AG04449 (cell line): Measurements from ENCODE around the gene PARD3B.

ENCODE experiments used
- CTCF ChIA-PET: fragments of 350-600 bp; formaldehyde crosslinking; extraction: SDS; loops from one replicate; lab custom pipeline; 2021; ENCODE audit warnings: antibody characterized with exemption; lab: Yijun Ruan, JAX
- POLR2A ChIA-PET: fragments of 400-600, 350-600 bp; formaldehyde crosslinking; extraction: SDS; loops from one replicate; lab custom pipeline; 2020; ENCODE audit warnings: antibody characterized with exemption, inconsistent platforms; lab: Yijun Ruan, JAX
- DNase-seq: peaks from one replicate; pipeline ENCODE4 v3.0.0-alpha.2; 2010; ENCODE audit warnings: low read depth, low spot score
- H3K4me3 ChIP-seq: 2 replicates; pipeline ENCODE4 v1.5.1; 2011; ENCODE audit warnings: low read depth, mild to moderate bottlenecking, control low read depth, low read length
- CTCF ChIP-seq: IDR thresholded peaks from one replicate; pipeline ENCODE4 v1.5.1; 2011; ENCODE audit warnings: mild to moderate bottlenecking, moderate library complexity, low read length, control low read depth, inconsistent platforms; ENCODE audit not compliant: insufficient read depth; ENCODE audit errors: missing control alignments

PARD3B gene

DNA sequence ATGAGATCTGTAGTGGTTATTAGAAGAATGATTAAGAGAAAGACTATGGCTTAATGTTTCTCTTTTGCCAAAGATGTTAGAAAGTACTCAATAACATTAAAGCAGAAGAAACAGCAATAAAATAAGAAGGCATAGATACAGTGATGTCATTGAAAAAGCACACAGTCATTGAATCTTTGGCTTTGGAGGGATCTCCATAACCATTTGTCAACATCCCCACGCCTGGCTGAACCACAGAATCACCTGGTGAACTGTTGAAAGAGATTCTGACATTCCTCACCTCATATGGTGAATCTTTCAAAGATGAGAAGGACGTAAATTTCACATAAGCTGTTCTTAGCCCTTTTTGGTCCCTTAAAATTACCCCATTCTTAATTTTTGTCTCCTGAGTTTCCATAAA, 812.5 kb downstream of the PARD3B start:
- ChIA-PET CTCF (no interaction called here), POLR2A (no interaction called here)
- no peak for DNase-seq
- no peak for TF ChIP-seq CTCF
- no peak overlapping the region for H3K4me3 ChIP-seq

GRCh38 chr2:205358351-205358815, 813.1 kb downstream of the PARD3B start:
- TF ChIP-seq CTCF = no peak
- no peak overlapping the region for H3K4me3 ChIP-seq
- DNase-seq = no peak
- POLR2A ChIA-PET = interaction anchor here (0.5 kb wide), 1 partner anchor 37 kb away, joined by 3 read pairs; no protein-coding TSS in a partner anchor
- CTCF ChIA-PET = interaction anchor here (1.6 kb wide), 1 partner anchor 332 kb away, joined by 3 read pairs; no protein-coding TSS in a partner anchor

DNA sequence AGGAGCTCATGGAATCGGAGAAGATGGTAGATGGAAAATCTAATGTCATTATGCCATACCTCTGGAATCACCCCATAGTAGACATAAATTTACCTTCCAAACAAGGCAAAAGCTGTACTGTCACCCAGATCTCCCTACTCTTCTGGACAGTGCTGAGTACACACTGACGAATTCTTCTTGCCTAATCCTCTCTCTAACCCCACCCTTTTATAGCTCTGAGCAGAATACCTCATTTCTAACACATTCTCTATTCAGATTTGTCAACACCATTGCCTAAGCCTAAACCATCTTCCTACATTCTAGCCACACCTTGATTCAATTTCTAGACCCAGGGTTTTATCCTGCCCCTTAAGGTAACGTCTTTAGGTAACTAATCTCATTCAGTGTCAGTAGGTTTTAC, 816.0 kb downstream of the PARD3B start:
- H3K4me3 ChIP-seq = no peak overlapping the region
- ChIA-PET POLR2A (no interaction called here), CTCF (interaction anchor here (1.3 to 2.6 kb wide), 2 partner anchors 315 to 318 kb away, joined by 6 to 8 read pairs; no protein-coding TSS in a partner anchor)
- no peak for DNase-seq
- no peak for TF ChIP-seq CTCF

- ChIA-PET CTCF (interaction anchor here (1.3 to 2.6 kb wide), 2 partner anchors 314 to 317 kb away, joined by 6 to 8 read pairs; no protein-coding TSS in a partner anchor), POLR2A (no interaction called here)
- TF ChIP-seq CTCF = no peak
- no peak for DNase-seq
- no peak overlapping the region for H3K4me3 ChIP-seq
Observed at GRCh38 chr2:205361970-205362369, 816.7 kb downstream of the PARD3B start.

DNA sequence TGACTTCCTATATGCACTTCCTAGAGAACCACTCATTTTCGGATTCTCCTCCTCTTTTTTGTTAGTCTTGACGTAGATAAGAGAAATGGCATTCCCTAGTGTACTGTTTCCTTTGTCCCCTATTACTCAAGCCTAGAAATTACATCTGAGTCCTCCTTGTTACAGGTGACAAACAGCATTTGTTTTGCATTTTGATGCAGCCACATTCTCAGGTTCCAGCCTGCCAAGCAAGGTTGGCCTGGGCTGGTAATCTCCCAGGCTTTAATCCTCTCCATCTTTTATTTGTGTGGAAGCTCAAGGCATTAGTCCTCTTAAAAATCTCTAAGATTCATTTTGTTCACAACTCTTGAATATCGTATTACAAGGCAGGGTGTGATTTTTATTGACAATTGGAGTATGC, 819.0 kb downstream of the PARD3B start:
- POLR2A ChIA-PET = no interaction called here
- TF ChIP-seq CTCF = no peak
- CTCF ChIA-PET = interaction anchor here (0.7 kb wide), 1 partner anchor 42 kb away, joined by 3 read pairs; no protein-coding TSS in a partner anchor
- H3K4me3 ChIP-seq = no peak overlapping the region
- DNase-seq = no peak

GRCh38 chr2:205366336-205367060, 821.2 kb downstream of the PARD3B start:
- TF ChIP-seq CTCF = no peak
- H3K4me3 ChIP-seq = no peak overlapping the region
- no peak for DNase-seq
- ChIA-PET POLR2A (no interaction called here), CTCF (no interaction called here)
